CD4-positive, alpha-beta T cell (primary cell): ENCODE results near the gene NFILZ. TPM values are rescaled to one million over a fixed set of nuclear protein-coding genes. Genes with fewer than 3 reads are reported as not detected.
A peak's percentile ranks its signal among the peaks of the same experiment; 100 is the strongest.

Source experiments
- ATAC-seq: fragments of 200-7000 bp; cut with Tn5 transposase; one replicate; pipeline ENCODE4 v1.10.0; 2022; ENCODE audit warnings: mild to moderate bottlenecking; ENCODE audit not compliant: poor library complexity
- CTCF ChIA-PET: fragments of 350-600 bp; sonication (Branson Sonifier 250); formaldehyde crosslinking; loops from one replicate; lab custom pipeline; 2021; ENCODE audit warnings: antibody characterized with exemption, inconsistent platforms; lab: Charles Lee
- POLR2A ChIA-PET: fragments of 350-600 bp; sonication (Branson Sonifier 250); formaldehyde crosslinking; loops from one replicate; lab custom pipeline; 2021; ENCODE audit warnings: antibody characterized with exemption, inconsistent platforms; lab: Charles Lee
- DNase-seq, 14 experiments: peaks; one replicate each; pipeline ENCODE4 v3.0.0-alpha.2; 2013 to 2020; ENCODE audit warnings: mixed read lengths in 2 of 14
- H3K27ac ChIP-seq, 2 donors: one replicate each; pipeline versions ENCODE4 v1.5.1 to v1.7.0; 2013; ENCODE audit warnings: low read length in 2 of 2, low read depth in 1 of 2, mild to moderate bottlenecking in 1 of 2
- H3K27me3 ChIP-seq, 2 experiments: 1 replicate in 1 of 2; 2 replicates in 1 of 2; pipeline versions ENCODE4 v1.6.1 to v1.7.0; 2013; ENCODE audit warnings: low read length in 2 of 2, control low read depth in 1 of 2, mild to moderate bottlenecking in 1 of 2, moderate library complexity in 1 of 2; ENCODE audit not compliant: insufficient read depth in 2 of 2, control insufficient read depth in 1 of 2
- H3K36me3 ChIP-seq: one replicate; pipeline ENCODE4 v1.6.1; 2013; ENCODE audit warnings: low read length, control low read depth; ENCODE audit not compliant: insufficient read depth
- H3K4me1 ChIP-seq: one replicate; pipeline ENCODE4 v1.6.1; 2013; ENCODE audit warnings: low read length, control low read depth; ENCODE audit not compliant: insufficient read depth
- H3K4me3 ChIP-seq: one replicate; pipeline ENCODE4 v1.5.1; 2013; ENCODE audit warnings: mild to moderate bottlenecking, low read length, moderate library complexity
- H3K9me3 ChIP-seq, 2 experiments: 1 replicate in 1 of 2; 2 replicates in 1 of 2; pipeline versions ENCODE4 v1.6.1 to v1.7.0; 2013; ENCODE audit warnings: low read length in 2 of 2, mild to moderate bottlenecking in 2 of 2, control low read depth in 1 of 2, moderate library complexity in 1 of 2; ENCODE audit not compliant: control insufficient read depth in 1 of 2, insufficient read depth in 1 of 2
- H3K27ac Mint-ChIP-seq: one replicate; pipeline ENCODE4 v1.8.0; 2020; ENCODE audit warnings: mixed read lengths
- H3K27me3 Mint-ChIP-seq: one replicate; pipeline ENCODE4 v1.8.0; 2021; ENCODE audit warnings: mixed read lengths
- H3K36me3 Mint-ChIP-seq: one replicate; pipeline ENCODE4 v1.8.0; 2021; ENCODE audit warnings: low read depth, mixed read lengths
- H3K4me1 Mint-ChIP-seq: one replicate; pipeline ENCODE4 v1.8.0; 2021; ENCODE audit warnings: low read depth, mixed read lengths
- H3K4me3 Mint-ChIP-seq: one replicate; pipeline ENCODE4 v1.8.0; 2020; ENCODE audit warnings: mild to moderate bottlenecking, mixed read lengths
- H3K9me3 Mint-ChIP-seq: one replicate; pipeline ENCODE4 v1.8.0; 2020; ENCODE audit warnings: mixed read lengths
- intact Hi-C, 2 experiments: fragments of 100-400 bp; cut with DNase I in 1 of 2; cut with micrococcal nuclease in 1 of 2; formaldehyde crosslinking; loops; one replicate each; pipeline versions ENCODE4 v1.15.1 to v1.9.0; 2023 to 2025; cut with DNase I, micrococcal nuclease
- total RNA-seq, 174 experiments: library from RNA in 2 of 174; stranded (reverse) in 2 of 174; gene quantifications; one replicate each; pipeline ENCODE4 v1.2.3 and lab custom pipeline; 2021 to 2026
- TF ChIP-seq, protein P1 (sequence below): fragments of 200-600 bp; IDR thresholded peaks from one replicate; pipeline ENCODE4 v1.8.0; 2022; ENCODE audit warnings: antibody characterized with exemption, mild to moderate bottlenecking

Gene NFILZ
- total RNA-seq, 2 experiments from 2014 or later: not detected

GRCh38 chr19:8608941-8609278 lies 21.5 kb upstream of the NFILZ start:
- Mint-ChIP-seq H3K36me3 (peaks cover 50% of the 10 kb centered on the region), H3K27ac (peak overlapping the region; percentile 63), H3K4me1 (peaks cover 47% of the 10 kb centered on the region), H3K9me3 (no peaks in the 10 kb centered on the region), H3K27me3 (no peaks in the 10 kb centered on the region), H3K4me3 (peak overlapping the region; percentile 89)
- H3K9me3 ChIP-seq: peaks cover 8 to 15% of the 10 kb centered on the region in 2 experiments
- no peak for ATAC-seq
- H3K27ac ChIP-seq: no peak overlapping the region
- peak in 1 of 14 experiments; percentile 15 for DNase-seq
- intact Hi-C loops: loop anchor here in 1 of 2 experiments (2.0 kb wide), 1 partner anchor 220 kb away; no protein-coding TSS in a partner anchor
- ChIA-PET POLR2A (no interaction called here), CTCF (no interaction called here)
- H3K4me1 ChIP-seq: peaks cover 34% of the 10 kb centered on the region
- peaks cover 9% of the 10 kb centered on the region for H3K36me3 ChIP-seq
- TF ChIP-seq, protein P1, sequence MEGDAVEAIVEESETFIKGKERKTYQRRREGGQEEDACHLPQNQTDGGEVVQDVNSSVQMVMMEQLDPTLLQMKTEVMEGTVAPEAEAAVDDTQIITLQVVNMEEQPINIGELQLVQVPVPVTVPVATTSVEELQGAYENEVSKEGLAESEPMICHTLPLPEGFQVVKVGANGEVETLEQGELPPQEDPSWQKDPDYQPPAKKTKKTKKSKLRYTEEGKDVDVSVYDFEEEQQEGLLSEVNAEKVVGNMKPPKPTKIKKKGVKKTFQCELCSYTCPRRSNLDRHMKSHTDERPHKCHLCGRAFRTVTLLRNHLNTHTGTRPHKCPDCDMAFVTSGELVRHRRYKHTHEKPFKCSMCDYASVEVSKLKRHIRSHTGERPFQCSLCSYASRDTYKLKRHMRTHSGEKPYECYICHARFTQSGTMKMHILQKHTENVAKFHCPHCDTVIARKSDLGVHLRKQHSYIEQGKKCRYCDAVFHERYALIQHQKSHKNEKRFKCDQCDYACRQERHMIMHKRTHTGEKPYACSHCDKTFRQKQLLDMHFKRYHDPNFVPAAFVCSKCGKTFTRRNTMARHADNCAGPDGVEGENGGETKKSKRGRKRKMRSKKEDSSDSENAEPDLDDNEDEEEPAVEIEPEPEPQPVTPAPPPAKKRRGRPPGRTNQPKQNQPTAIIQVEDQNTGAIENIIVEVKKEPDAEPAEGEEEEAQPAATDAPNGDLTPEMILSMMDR: no peak
- peak overlapping the region; percentile 75 for H3K4me3 ChIP-seq
- H3K27me3 ChIP-seq: no peaks in the 10 kb centered on the region

- H3K4me1 Mint-ChIP-seq: peaks cover 47% of the 10 kb centered on the region
- H3K9me3 ChIP-seq: peaks cover 8 to 14% of the 10 kb centered on the region in 2 experiments
- no peaks in the 10 kb centered on the region for H3K9me3 Mint-ChIP-seq
- CTCF ChIA-PET: no interaction called here
- peaks cover 34% of the 10 kb centered on the region for H3K4me1 ChIP-seq
- intact Hi-C loops: loop anchor here (2.0 to 5.0 kb wide), 2 partner anchors 32 to 219 kb away; partner anchors contain the start of gene MYO1F (in 1 of the 2)
- H3K27me3 Mint-ChIP-seq: no peaks in the 10 kb centered on the region
- no peaks in the 10 kb centered on the region for H3K27me3 ChIP-seq
- H3K36me3 ChIP-seq: peaks cover 8% of the 10 kb centered on the region
- ATAC-seq (peak; percentile 16), DNase-seq (peak in 7 of 14 experiments; percentile 16 to 52 (median 26))
- H3K27ac ChIP-seq: no peak overlapping the region
- POLR2A ChIA-PET: no interaction called here
- TF ChIP-seq, protein P1: no peak
- H3K27ac Mint-ChIP-seq: peak overlapping the region; percentile 73
- peak overlapping the region; percentile 75 for H3K4me3 ChIP-seq
- peak overlapping the region; percentile 93 for H3K4me3 Mint-ChIP-seq
- H3K36me3 Mint-ChIP-seq: peaks cover 49% of the 10 kb centered on the region
Observed at GRCh38 chr19:8609279-8610040, 21.0 kb upstream of the NFILZ start.

- intact Hi-C loops: loop anchor here in 1 of 2 experiments (5.0 kb wide), 1 partner anchor 33 kb away; the partner anchor contains the start of gene MYO1F
- H3K27ac Mint-ChIP-seq: peak within 1 kb of the TSS; percentile 85
- H3K4me1 ChIP-seq: peaks cover 37% of the 10 kb centered on the region
- peaks cover 52% of the 10 kb centered on the region for H3K4me1 Mint-ChIP-seq
- POLR2A ChIA-PET: no interaction called here
- no peaks in the 10 kb centered on the region for H3K27me3 ChIP-seq
- H3K36me3 ChIP-seq: no peaks in the 10 kb centered on the region
- H3K27me3 Mint-ChIP-seq: no peaks in the 10 kb centered on the region
- peak; percentile 13 to 81 (median 51) for DNase-seq
- H3K4me3 Mint-ChIP-seq: peak within 1 kb of the TSS; percentile 93
- CTCF ChIA-PET: no interaction called here
- H3K27ac ChIP-seq: peak within 1 kb of the TSS in 1 of 2 donors; percentile 41
- peaks cover under 1 to 6% of the 10 kb centered on the region in 2 experiments for H3K9me3 ChIP-seq
- peak within 1 kb of the TSS; percentile 75 for H3K4me3 ChIP-seq
- peaks cover 43% of the 10 kb centered on the region for H3K36me3 Mint-ChIP-seq
- no peaks in the 10 kb centered on the region for H3K9me3 Mint-ChIP-seq
- ATAC-seq: peak; percentile 69
- TF ChIP-seq, protein P1: no peak
Observed at GRCh38 chr19:8610041-8610935, 20.1 kb upstream of the NFILZ start, which contains the start of gene ADAMTS10. ADAMTS10 (minus strand) TSS chr19:8610715; CDS start chr19:8605710, 5,005 bp downstream.
